Stimulated activated CD8-positive, alpha-beta memory T cell treated with anti-CD3 and anti-CD28 coated beads, Interleukin-4, amount 100 ng/mL, for 4 hours (primary cell): ENCODE results near the gene SNX3.
"Not testable (repeated sequence)": the region's sequence is repeated elsewhere in the genome, so short reads cannot be mapped to it uniquely, and the experiment has no call there.

ENCODE experiments used
- DNase-seq, 2 donors: peaks; one replicate each; pipeline ENCODE4 v3.0.0-alpha.2; 2020; ENCODE audit warnings: low read depth in 2 of 2, low spot score in 1 of 2

The SNX3 gene

GRCh38 chr6:108260809-108261569 is at the start of gene SNX3:
Gene SNX3 (minus strand): TSS chr6:108261040. CDS start chr6:108260921, 119 bp downstream.
- peak; percentile 60 to 81 for DNase-seq

DNA sequence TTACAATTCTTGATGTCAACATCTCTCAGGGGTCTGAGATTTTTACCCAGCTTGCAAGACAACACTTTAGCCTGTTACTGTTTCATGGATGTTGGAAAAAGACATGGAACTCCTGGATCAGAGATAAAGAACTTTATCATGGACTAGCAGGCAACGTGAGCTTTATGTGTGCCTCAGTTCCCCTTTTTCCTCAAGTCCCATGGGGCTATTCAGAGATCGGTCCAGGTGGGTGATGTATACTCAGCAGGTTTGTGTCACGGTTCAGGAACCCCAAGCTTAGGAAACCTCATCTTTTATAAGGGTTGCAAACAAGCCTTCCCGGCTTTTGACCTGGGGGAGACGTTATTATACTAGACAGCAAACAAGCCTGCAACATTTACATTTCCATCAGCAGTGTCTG is 49.0 kb upstream of the SNX3 start:
- DNase-seq, result no peak

DNA sequence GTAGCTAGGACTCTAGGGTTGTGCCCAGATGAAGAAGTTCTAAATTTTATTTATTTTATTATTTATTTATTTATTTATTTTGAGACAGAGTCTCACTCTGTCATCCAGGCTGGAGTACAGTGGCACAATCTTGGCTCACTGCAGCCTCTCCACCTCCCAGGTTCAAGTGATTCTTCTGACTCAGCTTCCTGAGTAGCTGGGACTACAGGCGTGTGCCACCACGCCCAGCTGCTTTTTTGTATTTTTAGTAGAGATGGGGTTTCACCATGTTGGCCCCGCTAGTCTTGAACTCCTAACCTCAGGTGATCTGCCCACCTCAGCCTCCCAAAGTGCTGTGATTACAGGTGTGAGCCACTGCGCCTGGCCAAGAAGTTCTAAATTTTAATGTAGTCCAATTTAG is 47.8 kb upstream of the SNX3 start:
- not testable (repeated sequence) for DNase-seq

DNA sequence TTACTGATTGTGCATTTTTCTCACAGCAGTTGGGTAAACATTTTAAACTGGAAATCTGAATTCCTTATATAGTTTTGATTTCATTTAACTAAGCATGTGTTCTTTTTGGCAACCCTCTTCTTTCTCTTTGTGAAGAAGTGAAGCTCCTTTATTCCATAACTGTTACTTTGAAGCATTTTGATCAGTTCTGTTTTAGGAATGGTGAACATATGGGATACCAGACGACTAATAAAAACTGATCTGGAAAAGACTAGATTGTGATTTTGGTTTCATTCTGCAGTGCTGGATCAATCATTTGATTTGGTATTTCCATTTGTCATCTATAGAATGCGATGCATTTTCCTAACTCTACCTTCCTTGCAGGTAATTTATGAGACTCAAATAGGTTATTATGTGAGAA is 43.8 kb upstream of the SNX3 start:
- DNase-seq, result no peak

- DNase-seq, result no peak
Measured at GRCh38 chr6:108302386-108302785, 41.5 kb upstream of the SNX3 start.

GRCh38 chr6:108295676-108296075 is 34.8 kb upstream of the SNX3 start:
- DNase-seq, result no peak

DNA sequence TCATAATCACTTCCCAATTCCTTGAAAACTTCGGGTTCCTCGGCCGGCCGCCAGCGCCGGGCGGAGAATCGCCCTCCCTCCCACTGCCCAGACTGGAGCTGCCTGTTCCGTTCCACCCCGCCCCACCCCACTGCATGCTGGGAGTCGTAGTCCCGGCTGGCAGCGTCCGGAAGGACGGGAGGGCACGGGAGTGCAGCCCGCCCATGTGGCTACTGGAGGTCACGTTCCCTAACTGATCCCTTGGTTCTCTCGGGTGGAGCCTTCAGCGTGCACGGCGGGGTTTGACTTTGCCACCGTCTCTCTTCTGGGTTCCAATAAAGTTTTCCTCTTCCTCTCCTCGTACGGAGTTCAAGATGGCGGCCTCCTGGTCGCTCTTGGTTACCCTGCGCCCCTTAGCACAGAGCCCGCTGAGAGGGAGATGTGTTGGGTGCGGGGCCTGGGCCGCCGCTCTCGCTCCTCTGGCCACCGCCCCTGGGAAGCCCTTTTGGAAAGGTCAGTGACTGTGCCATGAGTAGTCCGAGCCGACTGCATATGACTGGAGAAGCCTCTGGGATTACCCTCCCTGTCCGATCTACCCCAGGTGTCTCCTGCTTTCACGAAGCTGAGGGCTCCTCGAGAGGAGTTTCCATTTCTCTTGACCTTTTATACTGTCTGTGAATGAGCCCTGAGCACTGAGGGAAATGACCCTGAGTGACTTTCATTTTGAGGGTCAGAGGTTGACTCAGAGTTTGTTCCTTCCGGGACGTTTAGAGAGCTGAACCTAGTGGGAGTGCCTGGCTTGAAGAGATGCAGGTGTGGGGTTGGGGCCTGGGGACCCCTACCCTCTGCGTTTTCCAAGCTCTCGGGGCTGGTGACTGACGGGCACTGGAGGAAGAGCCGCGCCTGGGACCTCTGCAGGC is 34.1 kb upstream of the SNX3 start, which contains the start of gene AFG1L:
TSS of gene AFG1L (plus strand) at position 328 of the 899 bp plus-strand sequence. CDS start at position 354, 26 bp downstream.
- peak; percentile 71 to 76 for DNase-seq

DNA sequence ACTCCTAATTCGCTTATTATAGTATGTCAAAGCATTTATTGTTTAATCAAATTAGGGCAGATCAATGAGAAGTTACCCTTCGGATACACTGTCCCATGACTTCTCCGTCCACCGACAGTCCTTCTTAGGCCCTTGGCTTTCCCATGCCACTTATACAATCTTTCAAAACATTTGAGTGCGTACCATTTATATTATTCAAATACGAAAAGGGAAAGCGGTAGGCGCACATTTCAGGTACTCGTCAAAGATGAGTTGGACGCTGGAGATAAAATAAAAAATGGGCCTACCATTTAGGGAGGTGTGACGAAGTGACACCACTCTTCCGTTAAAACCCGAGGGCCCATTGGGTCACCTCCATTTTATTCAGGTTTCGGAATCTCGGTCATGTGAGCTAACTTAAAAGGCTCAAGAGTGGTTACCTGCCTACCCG is 33.5 kb upstream of the SNX3 start:
- DNase-seq, result no peak

- no peak for DNase-seq
Measured at GRCh38 chr6:108293527-108294296, 32.9 kb upstream of the SNX3 start.

GRCh38 chr6:108292561-108292960 is 31.7 kb upstream of the SNX3 start:
- not testable (repeated sequence) for DNase-seq

GRCh38 chr6:108291091-108291490 is 30.3 kb upstream of the SNX3 start:
- DNase-seq, result no peak

DNA sequence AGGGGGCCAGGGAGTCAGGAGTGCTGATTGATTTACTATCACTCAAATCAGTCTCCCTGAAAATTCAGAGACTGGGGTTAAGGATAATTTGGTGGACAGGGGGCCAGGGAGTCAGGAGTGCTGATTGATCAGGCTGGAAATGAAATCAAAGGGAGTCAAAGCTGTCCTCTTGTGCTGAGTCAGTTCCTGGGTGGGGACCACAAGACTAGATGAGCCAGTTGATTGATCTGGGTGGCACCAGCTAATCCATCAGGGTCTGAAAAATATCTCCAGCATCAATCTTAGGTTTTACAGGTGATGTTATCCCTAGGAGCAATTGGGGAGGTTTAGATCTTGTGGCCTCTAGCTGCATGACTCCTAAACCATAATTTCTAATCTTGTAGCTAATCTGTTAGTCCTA is 27.9 kb upstream of the SNX3 start:
- DNase-seq, result no peak

- DNase-seq, result no peak
Measured at GRCh38 chr6:108287373-108287772, 26.5 kb upstream of the SNX3 start.

DNA sequence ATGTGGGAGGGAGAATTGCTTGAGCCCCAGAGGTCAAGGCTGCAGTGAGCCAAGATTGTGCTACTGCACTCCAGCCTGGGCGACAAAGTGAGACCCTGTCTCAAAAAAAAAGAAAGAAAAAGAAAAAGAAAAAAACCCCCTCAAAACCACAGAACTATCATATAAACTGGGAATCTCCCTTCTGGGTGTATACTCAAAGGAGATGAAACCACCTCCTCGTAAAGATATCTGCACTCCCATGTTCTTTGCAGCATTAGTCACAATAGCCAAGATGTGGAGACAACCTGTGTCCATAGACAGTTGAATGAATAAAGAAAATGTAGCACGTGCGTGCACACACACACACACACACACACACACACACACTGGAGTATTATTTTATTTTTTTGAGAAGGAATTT is 25.5 kb upstream of the SNX3 start:
- DNase-seq, result no peak

DNA sequence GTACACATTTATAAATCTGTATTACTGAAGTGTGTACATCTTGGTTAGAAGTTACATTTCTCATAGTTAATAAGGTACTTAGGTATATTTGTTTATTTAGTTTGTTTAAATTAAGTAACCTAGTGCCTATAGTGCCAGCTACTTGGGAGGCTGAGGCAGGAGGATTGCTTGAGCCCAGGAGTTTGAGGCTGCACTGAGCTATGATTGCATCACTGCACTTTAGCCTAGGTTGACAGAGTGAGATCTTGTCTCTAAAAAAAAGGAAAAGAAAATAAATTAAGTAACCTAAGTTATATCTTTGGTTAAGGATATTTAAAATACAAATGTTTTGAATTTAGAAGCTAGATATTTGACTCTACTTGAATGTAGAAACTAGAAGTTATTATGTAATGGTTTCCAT is 24.5 kb upstream of the SNX3 start:
- DNase-seq, result no peak

- DNase-seq, result no peak
Measured at GRCh38 chr6:108277831-108278230, 17.0 kb upstream of the SNX3 start.

- DNase-seq, result no peak
Measured at GRCh38 chr6:108277295-108277694, 16.5 kb upstream of the SNX3 start.

GRCh38 chr6:108275976-108276375 is 15.1 kb upstream of the SNX3 start:
- no peak for DNase-seq

- no peak for DNase-seq
Measured at GRCh38 chr6:108274546-108274945, 13.7 kb upstream of the SNX3 start.

- DNase-seq, result not testable (repeated sequence)
Measured at GRCh38 chr6:108269955-108270354, 9.1 kb upstream of the SNX3 start.

- DNase-seq, result no peak
Measured at GRCh38 chr6:108268845-108269244, 8.0 kb upstream of the SNX3 start.
